Endometrial microvascular endothelial cells (primary cell): Measurements from ENCODE around the gene PSMB5. TPM values are rescaled to one million over a fixed set of nuclear protein-coding genes. Genes with fewer than 3 reads are reported as not detected.
"Not testable (repeated sequence)": the region's sequence is repeated elsewhere in the genome, so short reads cannot be mapped to it uniquely, and the experiment has no call there.

Experiments used
- in situ Hi-C: cut with HindIII; loops from 2 replicates; pipeline ENCODE4 v1.10.0; 2017; ENCODE audit warnings: low sequenced_read_pairs, low pct_unique_long_range_greater_than_20kb; ENCODE audit errors: inconsistent ontology term
- total RNA-seq: library from RNA; depleted of rRNA; stranded (reverse); fragments of >200 nt; gene quantifications from one replicate; pipeline ENCODE4 v1.2.3, GENCODE V29; 2015; ENCODE audit errors: inconsistent ontology term

Gene PSMB5
- total RNA-seq, 1 donor from 2014 or later = 352 TPM

GRCh38 chr14:23021889-23022442 lies 12.7 kb downstream of the PSMB5 start:
- in situ Hi-C loops = no loop called here

GRCh38 chr14:23021434-23021833 lies 13.3 kb downstream of the PSMB5 start:
- in situ Hi-C loops = no loop called here

GRCh38 chr14:23020143-23021128 lies 14.3 kb downstream of the PSMB5 start:
- in situ Hi-C loops = no loop called here

- in situ Hi-C loops = no loop called here
Measured at GRCh38 chr14:23018107-23018506, 16.6 kb downstream of the PSMB5 start.

- in situ Hi-C loops = no loop called here
Measured at GRCh38 chr14:23017091-23017490, 17.6 kb downstream of the PSMB5 start.

- in situ Hi-C loops = no loop called here
Measured at GRCh38 chr14:23015618-23016017, 19.1 kb downstream of the PSMB5 start.

- in situ Hi-C loops = not testable (repeated sequence)
Measured at GRCh38 chr14:23013749-23014054, 21.0 kb downstream of the PSMB5 start.

GRCh38 chr14:23013054-23013748 lies 21.5 kb downstream of the PSMB5 start:
- in situ Hi-C loops = no loop called here

- in situ Hi-C loops = no loop called here
Measured at GRCh38 chr14:23009939-23010726, 24.6 kb downstream of the PSMB5 start, which contains the start of gene C14orf93. Gene C14orf93, minus strand, starts transcription at chr14:23010143. Its CDS starts 11,120 bp downstream, at chr14:22999023.

GRCh38 chr14:23009483-23009938 lies 25.2 kb downstream of the PSMB5 start:
- in situ Hi-C loops = no loop called here

GRCh38 chr14:23008831-23009230 lies 25.9 kb downstream of the PSMB5 start:
- in situ Hi-C loops = no loop called here

- in situ Hi-C loops = no loop called here
Measured at GRCh38 chr14:23006544-23007419, 27.9 kb downstream of the PSMB5 start.

GRCh38 chr14:23006188-23006534 lies 28.5 kb downstream of the PSMB5 start:
- in situ Hi-C loops = no loop called here

GRCh38 chr14:23005451-23006187 lies 29.1 kb downstream of the PSMB5 start:
- in situ Hi-C loops = no loop called here

- in situ Hi-C loops = not testable (repeated sequence)
Measured at GRCh38 chr14:23004274-23004673, 30.4 kb downstream of the PSMB5 start.

- in situ Hi-C loops = no loop called here
Measured at GRCh38 chr14:23002592-23002991, 32.1 kb downstream of the PSMB5 start.

- in situ Hi-C loops = no loop called here
Measured at GRCh38 chr14:23000860-23001259, 33.8 kb downstream of the PSMB5 start.
